OCI-LY7 (cell line): Measurements from ENCODE around the gene PEX11B. TPM values are rescaled to one million over a fixed set of nuclear protein-coding genes. Genes with fewer than 3 reads are reported as not detected.
A peak's percentile ranks its signal among the peaks of the same experiment; 100 is the strongest.

Experiments used
- BruUV-seq: library from RNA; stranded (reverse); fragments of 400-500 nt; replicated peaks from 2 replicates; lab custom pipeline; 2021; lab: Mats Ljungman, UMichigan
- CTCF ChIA-PET: fragments of 300-600 bp; sonication (Branson Sonifier 250); formaldehyde crosslinking; loops from one replicate; lab custom pipeline; 2022; ENCODE audit warnings: antibody characterized with exemption; ENCODE audit not compliant: unreplicated experiment; lab: Charles Lee
- POLR2A ChIA-PET: fragments of 300-600 bp; sonication (Branson Sonifier 250); formaldehyde crosslinking; loops from one replicate; lab custom pipeline; 2022; ENCODE audit warnings: antibody characterized with exemption; lab: Charles Lee
- DNase-seq: peaks from one replicate; pipeline ENCODE4 v3.0.0-alpha.2; 2015; ENCODE audit warnings: low spot score
- H2AFZ ChIP-seq: fragments of 200-600 bp; sonication (generic), shearing (Covaris generic); 2 replicates; pipeline ENCODE4 v1.6.1; 2014; ENCODE audit warnings: mild to moderate bottlenecking, antibody characterized with exemption, low read length, moderate library complexity
- H3K27ac ChIP-seq: fragments of 200-600 bp; sonication (generic); 2 replicates; pipeline ENCODE4 v1.5.1; 2014; ENCODE audit warnings: mixed run types, low read depth, mild to moderate bottlenecking, moderate library complexity, low read length, inconsistent platforms; ENCODE audit not compliant: poor library complexity, severe bottlenecking
- H3K36me3 ChIP-seq: fragments of 200-600 bp; sonication (generic); 2 replicates; pipeline ENCODE4 v1.6.1; 2014; ENCODE audit warnings: mild to moderate bottlenecking, antibody characterized with exemption, low read length, moderate library complexity, mixed read lengths; ENCODE audit not compliant: insufficient read depth
- H3K4me1 ChIP-seq: fragments of 200-600 bp; sonication (generic); 2 replicates; pipeline ENCODE4 v1.5.1; 2014; ENCODE audit warnings: mild to moderate bottlenecking, low read length; ENCODE audit not compliant: insufficient read depth, poor library complexity, severe bottlenecking
- H3K4me2 ChIP-seq: fragments of 200-600 bp; sonication (generic); 2 replicates; pipeline ENCODE4 v1.6.1; 2014; ENCODE audit warnings: mild to moderate bottlenecking, low read length
- H3K4me3 ChIP-seq: fragments of 200-600 bp; sonication (generic); 2 replicates; pipeline ENCODE4 v1.5.1; 2014; ENCODE audit warnings: mild to moderate bottlenecking, low read depth, low read length; ENCODE audit not compliant: poor library complexity, severe bottlenecking
- H3K79me2 ChIP-seq: fragments of 200-600 bp; sonication (generic); 2 replicates; pipeline ENCODE4 v1.6.1; 2016; ENCODE audit warnings: low read depth, mild to moderate bottlenecking, low read length, moderate library complexity, mixed read lengths; ENCODE audit not compliant: insufficient read depth
- H3K9me2 ChIP-seq: fragments of 200-600 bp; sonication (generic); 2 replicates; pipeline ENCODE4 v1.6.1; 2016; ENCODE audit warnings: mild to moderate bottlenecking, low read length, mixed read lengths; ENCODE audit not compliant: insufficient read depth
- H3K9me3 ChIP-seq: fragments of 200-600 bp; sonication (generic); 2 replicates; pipeline ENCODE4 v1.6.1; 2014; ENCODE audit warnings: mild to moderate bottlenecking, mixed run types, low read length, mixed read lengths
- H4K20me1 ChIP-seq: fragments of 200-600 bp; sonication (generic); 2 replicates; pipeline ENCODE4 v1.6.1; 2014; ENCODE audit warnings: mild to moderate bottlenecking, antibody characterized with exemption, low read length, moderate library complexity, mixed read lengths; ENCODE audit not compliant: insufficient read depth
- EZH2phosphoT487 ChIP-seq: fragments of 200-600 bp; sonication (generic); IDR thresholded peaks from 2 replicates; pipeline ENCODE4 v1.6.1; 2018; ENCODE audit warnings: low read depth, borderline replicate concordance, mild to moderate bottlenecking, mixed run types, antibody characterized with exemption, low read length, moderate library complexity, mixed read lengths
- intact Hi-C: fragments of 100-400 bp; cut with micrococcal nuclease; formaldehyde crosslinking; loops from one replicate; pipeline ENCODE4 v1.10.0; 2022; ENCODE audit not compliant: unreplicated experiment
- total RNA-seq, 2 experiments: library from RNA; depleted of rRNA in 1 of 2; stranded (reverse); fragments of >200 nt in 1 of 2; shearing (Covaris generic) in 1 of 2; gene quantifications; 2 replicates each; pipeline ENCODE4 v1.2.3, GENCODE V29; 2014 to 2022
- TF ChIP-seq, protein P1 (sequence below): fragments of 200-600 bp; sonication (generic); conservative IDR thresholded peaks from 2 replicates; pipeline ENCODE4 v1.5.1; 2014; ENCODE audit warnings: mild to moderate bottlenecking, antibody characterized with exemption, low read length, moderate library complexity, mixed read lengths

Gene PEX11B
- total RNA-seq, 2 experiments from 2014 or later: 18.2 to 32.9 TPM

DNA sequence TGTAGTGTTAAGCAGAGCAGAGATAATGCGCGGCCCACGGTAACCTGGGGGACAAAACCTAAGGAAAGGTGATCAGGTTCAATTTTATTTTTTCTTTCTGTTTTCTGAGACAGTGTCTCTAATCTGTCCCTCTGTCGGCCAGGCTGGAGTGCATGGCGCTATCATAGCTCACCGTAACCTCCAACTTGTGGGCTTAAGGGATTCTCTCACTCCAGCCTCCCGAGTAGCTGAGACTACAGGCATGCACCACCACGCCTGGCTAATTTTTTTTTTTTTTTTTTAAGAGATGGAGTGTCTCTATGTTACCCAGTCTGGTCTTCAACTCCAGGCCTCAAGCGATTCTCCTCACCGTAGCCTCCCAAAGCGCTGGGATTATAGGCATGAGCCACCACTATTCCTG lies 32.1 kb downstream of the PEX11B start:
- BruUV-seq: no TSS peak
- ChIA-PET CTCF (no interaction called here), POLR2A (interaction anchor here (0.6 to 1.3 kb wide), 3 partner anchors 28 to 72 kb away, joined by 3 to 5 read pairs (median 3); partner anchors contain the start of genes LIX1L and PIAS3)
- H3K9me3 ChIP-seq: no peaks in the 10 kb centered on the region
- peak overlapping the region; percentile 69 for H3K4me3 ChIP-seq
- H3K4me2 ChIP-seq: peak overlapping the region; percentile 73
- no peak for TF ChIP-seq EZH2phosphoT487
- TF ChIP-seq, protein P1, sequence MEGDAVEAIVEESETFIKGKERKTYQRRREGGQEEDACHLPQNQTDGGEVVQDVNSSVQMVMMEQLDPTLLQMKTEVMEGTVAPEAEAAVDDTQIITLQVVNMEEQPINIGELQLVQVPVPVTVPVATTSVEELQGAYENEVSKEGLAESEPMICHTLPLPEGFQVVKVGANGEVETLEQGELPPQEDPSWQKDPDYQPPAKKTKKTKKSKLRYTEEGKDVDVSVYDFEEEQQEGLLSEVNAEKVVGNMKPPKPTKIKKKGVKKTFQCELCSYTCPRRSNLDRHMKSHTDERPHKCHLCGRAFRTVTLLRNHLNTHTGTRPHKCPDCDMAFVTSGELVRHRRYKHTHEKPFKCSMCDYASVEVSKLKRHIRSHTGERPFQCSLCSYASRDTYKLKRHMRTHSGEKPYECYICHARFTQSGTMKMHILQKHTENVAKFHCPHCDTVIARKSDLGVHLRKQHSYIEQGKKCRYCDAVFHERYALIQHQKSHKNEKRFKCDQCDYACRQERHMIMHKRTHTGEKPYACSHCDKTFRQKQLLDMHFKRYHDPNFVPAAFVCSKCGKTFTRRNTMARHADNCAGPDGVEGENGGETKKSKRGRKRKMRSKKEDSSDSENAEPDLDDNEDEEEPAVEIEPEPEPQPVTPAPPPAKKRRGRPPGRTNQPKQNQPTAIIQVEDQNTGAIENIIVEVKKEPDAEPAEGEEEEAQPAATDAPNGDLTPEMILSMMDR: no peak
- peak overlapping the region; percentile 68; the same call in 1 of the 2 replicates for H2AFZ ChIP-seq
- no peaks in the 10 kb centered on the region for H3K9me2 ChIP-seq
- intact Hi-C loops: no loop called here
- H3K4me1 ChIP-seq: no peaks in the 10 kb centered on the region
- DNase-seq: no peak
- no peak overlapping the region for H3K27ac ChIP-seq
- no peaks in the 10 kb centered on the region for H3K79me2 ChIP-seq
- no peaks in the 10 kb centered on the region for H4K20me1 ChIP-seq
- H3K36me3 ChIP-seq: no peaks in the 10 kb centered on the region

DNA sequence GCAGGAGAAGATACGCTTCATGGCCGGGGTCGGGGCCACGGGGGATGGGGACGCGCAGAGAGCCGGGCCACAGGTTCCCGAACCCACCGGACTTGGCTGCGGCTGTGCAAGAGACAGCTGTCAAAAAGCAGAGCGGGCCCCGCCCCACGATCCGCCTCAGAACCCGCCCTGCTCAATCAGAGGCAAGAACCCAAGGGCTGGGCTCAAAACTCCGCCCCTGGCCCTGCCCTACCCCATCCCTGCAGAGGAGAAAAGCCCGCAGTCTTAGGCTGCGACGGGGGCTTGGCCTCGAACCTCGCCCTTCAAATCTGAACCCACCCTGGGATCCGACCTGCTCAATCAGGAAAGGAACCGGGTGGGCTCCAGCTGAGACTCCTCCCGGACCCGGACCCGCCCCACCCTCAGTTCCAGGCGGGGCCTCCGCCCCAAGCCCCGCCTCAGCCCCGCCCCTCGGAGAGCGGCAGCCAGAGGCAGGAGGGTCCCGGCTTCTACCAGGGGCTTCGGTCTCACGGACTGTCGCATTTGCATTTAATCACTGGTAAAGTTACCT lies 32.7 kb downstream of the PEX11B start, which contains the start of gene ANKRD35:
Gene ANKRD35 (minus strand): TSS at position 129 of the 550 bp plus-strand sequence. CDS start 108 bp downstream, at position 21.
- H4K20me1 ChIP-seq: no peaks in the 10 kb centered on the region
- no peaks in the 10 kb centered on the region for H3K9me2 ChIP-seq
- peak within 1 kb of the TSS; percentile 69 for H3K4me3 ChIP-seq
- peak within 1 kb of the TSS; percentile 73 for H3K4me2 ChIP-seq
- no peaks in the 10 kb centered on the region for H3K36me3 ChIP-seq
- peak; percentile 81 for DNase-seq
- intact Hi-C loops: no loop called here
- CTCF ChIA-PET: no interaction called here
- H2AFZ ChIP-seq: peak within 1 kb of the TSS; percentile 68; the same call in 1 of the 2 replicates
- TF ChIP-seq, protein P1: no peak
- TF ChIP-seq EZH2phosphoT487: no peak
- POLR2A ChIA-PET: interaction anchor here (1.1 to 1.3 kb wide), 2 partner anchors 26 to 72 kb away, joined by 4 to 5 read pairs; partner anchors contain the start of gene LIX1L
- H3K79me2 ChIP-seq: no peaks in the 10 kb centered on the region
- no peaks in the 10 kb centered on the region for H3K4me1 ChIP-seq
- no peaks in the 10 kb centered on the region for H3K9me3 ChIP-seq
- BruUV-seq: no TSS peak
- H3K27ac ChIP-seq: no peak within 1 kb of the TSS

DNA sequence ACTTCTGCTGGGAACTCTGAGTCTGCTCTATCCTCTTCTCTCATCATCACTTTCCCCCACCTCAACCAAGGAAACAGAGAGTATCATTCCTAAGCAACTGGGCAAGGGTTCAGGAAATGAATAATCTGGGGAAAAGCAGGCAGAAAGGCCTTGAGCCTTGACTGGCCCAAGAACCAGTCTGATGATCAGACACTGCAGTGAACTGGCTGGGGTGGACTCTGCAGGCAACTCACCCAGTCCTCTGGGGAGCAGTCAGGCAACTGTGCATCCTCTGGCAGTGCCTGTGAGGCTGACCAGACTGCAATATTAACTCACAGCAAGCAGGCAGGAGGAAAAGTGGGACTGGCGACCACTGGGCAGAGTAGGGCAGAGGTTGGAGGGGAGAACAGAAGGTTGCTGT lies 33.8 kb downstream of the PEX11B start:
- ChIA-PET CTCF (no interaction called here), POLR2A (interaction anchor here (0.6 to 1.1 kb wide), 3 partner anchors 25 to 167 kb away, joined by 3 to 4 read pairs (median 3); no protein-coding TSS in a partner anchor)
- Histone ChIP-seq H3K4me1 (no peaks in the 10 kb centered on the region), H3K36me3 (no peaks in the 10 kb centered on the region), H3K79me2 (no peaks in the 10 kb centered on the region), H3K4me3 (no peak overlapping the region), H3K27ac (no peak overlapping the region), H4K20me1 (no peaks in the 10 kb centered on the region), H3K9me2 (no peaks in the 10 kb centered on the region), H2AFZ (no peak overlapping the region), H3K4me2 (no peak overlapping the region), H3K9me3 (no peaks in the 10 kb centered on the region)
- no peak for TF ChIP-seq EZH2phosphoT487
- TF ChIP-seq, protein P1: no peak
- BruUV-seq: no TSS peak
- DNase-seq: no peak
- intact Hi-C loops: no loop called here
